Caki2 (cell line): Measurements from ENCODE around the gene KCND3. TPM values are rescaled to one million over a fixed set of nuclear protein-coding genes. Genes with fewer than 3 reads are reported as not detected.

Experiments
- DNase-seq: peaks from one replicate; pipeline ENCODE4 v3.0.0-alpha.2; 2015; ENCODE audit warnings: low read depth
- in situ Hi-C: cut with HindIII; loops from 2 replicates; pipeline ENCODE4 v1.10.0; 2016; ENCODE audit warnings: low sequenced_read_pairs, low pct_unique_long_range_greater_than_20kb, mixed read lengths
- total RNA-seq: library from RNA; depleted of rRNA; stranded (reverse); fragments of >200 nt; shearing (Covaris generic); gene quantifications from 2 replicates; pipeline ENCODE4 v1.2.3, GENCODE V29; 2014; ENCODE audit warnings: low replicate concordance

KCND3 gene
- total RNA-seq, 1 experiment from 2014 or later, result not detected

- in situ Hi-C loops, result no loop called here
- DNase-seq, result no peak
These were observed 253.5 kb downstream of the KCND3 start for GRCh38 chr1:111735858-111736544.

DNA sequence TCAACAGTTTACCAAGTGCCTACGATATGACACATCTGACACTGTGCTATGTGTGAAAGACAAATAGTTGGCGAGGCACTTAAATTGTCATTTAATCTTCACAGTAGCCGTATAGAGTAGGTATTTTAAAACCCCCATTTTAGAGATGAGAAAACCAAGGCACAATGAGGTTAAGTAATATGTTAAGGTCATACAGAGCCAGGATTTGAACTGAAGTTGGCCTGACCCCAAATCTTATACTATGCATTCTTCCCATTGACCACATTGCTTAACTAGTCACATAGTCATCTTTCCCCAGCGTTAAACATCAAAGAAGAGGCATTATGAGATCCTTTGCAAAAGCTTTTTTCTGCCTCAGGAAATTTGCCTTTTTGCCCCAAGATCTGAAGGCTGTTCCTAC is 254.1 kb downstream of the KCND3 start:
- in situ Hi-C loops, result no loop called here
- DNase-seq, result no peak

GRCh38 chr1:111734856-111735255 is 254.6 kb downstream of the KCND3 start:
- in situ Hi-C loops, result no loop called here
- DNase-seq, result no peak

GRCh38 chr1:111734426-111734825 is 255.0 kb downstream of the KCND3 start:
- in situ Hi-C loops, result no loop called here

DNA sequence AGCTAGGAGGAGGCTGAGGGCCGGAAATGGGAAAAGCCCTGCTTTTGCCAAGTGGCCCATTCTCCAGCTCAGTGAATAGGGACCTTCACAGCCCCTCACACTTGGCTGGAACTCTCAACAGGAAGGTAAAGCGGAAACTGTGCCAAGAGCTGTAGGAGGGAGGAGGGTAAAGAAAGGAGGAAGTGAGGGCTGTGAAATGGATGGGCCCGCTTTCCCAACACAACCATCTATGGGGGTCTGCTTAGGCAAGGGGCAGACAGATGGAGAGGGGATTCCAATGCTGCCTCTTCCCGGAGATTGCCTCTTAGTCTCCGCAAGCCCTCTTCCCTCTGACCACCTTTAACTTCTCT is 255.5 kb downstream of the KCND3 start:
- no peak for DNase-seq
- in situ Hi-C loops, result no loop called here

More at GRCh38 chr1:111734426-111734825, 255.0 kb downstream of the KCND3 start:
- no peak for DNase-seq

DNA sequence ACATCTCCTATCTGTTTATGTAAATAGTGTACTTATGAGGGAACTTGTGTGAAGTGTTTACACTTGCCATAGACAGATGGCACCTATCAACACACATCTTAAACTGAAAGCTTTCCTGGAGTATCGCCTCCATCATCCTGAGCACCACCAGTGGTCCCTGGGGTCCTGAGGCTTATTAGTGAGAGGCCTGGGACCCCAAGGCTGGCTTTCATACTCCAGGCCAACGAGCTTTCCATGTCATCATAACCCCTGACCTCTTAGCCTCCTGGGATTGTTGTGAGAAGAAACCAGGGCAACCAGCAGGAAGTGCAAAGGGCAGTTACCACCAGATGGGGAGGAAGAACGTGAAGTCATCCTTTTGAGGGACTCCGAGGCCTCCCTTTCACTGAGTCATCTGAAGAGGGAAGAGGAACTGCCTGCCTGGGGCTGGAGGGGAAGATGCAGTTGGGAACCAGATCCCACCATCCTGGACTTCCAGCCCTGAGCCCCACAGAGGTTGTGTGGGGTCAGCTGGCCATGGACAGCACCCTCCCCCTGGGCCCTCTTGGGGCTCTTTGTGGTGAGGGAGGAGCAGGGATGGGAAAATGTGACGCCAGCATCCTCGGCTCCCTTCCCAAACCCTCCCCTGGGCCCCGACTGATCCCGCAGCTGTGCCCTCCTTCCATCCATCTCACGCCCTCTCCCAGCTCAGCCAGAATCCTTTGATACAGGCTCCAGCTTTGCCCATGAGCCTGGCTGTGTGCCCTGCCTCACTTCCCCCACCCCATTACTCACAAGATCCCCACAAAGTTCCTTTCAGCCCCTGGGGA is 256.1 kb downstream of the KCND3 start:
- no peak for DNase-seq
- in situ Hi-C loops, result no loop called here

DNA sequence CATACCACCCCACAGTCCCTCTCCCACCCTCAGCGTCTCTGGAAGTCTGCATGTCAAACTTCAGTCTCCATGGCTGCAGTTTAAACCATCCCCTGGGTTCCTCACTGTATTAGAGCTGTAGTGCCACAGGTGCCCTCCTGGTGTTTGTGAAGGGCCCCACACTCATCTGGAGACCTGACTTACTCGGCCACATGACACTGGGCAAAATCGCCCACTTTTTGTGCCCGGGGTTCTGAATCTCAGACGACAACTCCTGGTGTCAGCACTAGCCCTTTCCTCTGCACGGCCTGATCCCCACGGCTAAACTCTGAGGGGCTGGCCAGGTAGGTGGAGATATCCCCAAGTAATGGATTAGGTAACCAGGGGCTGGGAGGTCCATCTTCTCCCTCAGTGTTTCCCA is 256.8 kb downstream of the KCND3 start:
- no peak for DNase-seq
- in situ Hi-C loops, result no loop called here

DNA sequence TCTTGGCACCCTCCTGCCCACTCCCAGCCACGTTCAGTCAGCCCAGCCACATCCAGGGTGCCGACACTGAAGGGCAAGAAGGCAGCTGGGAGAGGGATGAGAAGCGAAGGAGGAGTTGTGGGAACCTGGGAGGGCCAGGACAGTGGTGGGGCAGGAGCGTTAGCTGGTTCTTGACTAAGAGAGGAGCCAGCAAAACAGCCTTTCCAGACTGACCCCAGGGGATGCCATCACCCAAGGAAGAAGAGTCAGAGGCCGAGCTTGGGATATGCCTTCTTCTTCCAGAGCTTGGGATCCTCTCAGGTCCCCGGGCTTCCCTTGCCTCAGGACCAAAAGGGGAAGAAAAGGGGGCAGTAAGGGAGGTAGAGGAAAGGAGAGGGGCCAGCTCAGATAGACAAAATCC is 257.5 kb downstream of the KCND3 start:
- DNase-seq, result no peak
- in situ Hi-C loops, result no loop called here

DNA sequence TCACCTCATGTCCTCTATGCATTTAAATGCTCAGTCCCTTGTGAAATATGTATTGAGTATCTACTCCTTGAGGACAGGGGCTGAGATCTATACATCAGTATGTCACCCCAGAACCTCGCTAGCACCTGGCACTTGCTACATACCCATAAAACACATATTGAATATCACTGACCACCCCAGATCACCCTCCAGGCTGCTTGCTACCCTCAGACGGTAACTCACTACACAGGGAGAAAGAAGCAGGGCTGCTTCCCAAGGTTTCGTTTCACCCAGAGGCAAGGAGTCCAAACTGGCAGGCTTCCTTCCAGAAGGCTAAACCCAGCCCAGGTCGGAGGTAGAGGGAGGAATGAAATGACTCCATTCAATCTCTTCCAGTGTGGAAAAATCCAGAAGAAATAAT is 258.8 kb downstream of the KCND3 start:
- in situ Hi-C loops, result no loop called here
- DNase-seq, result no peak

- in situ Hi-C loops, result no loop called here
- no peak for DNase-seq
These were observed 259.4 kb downstream of the KCND3 start for GRCh38 chr1:111729946-111730681.

- in situ Hi-C loops, result no loop called here
- no peak for DNase-seq
These were observed 260.1 kb downstream of the KCND3 start for GRCh38 chr1:111729271-111729921.

DNA sequence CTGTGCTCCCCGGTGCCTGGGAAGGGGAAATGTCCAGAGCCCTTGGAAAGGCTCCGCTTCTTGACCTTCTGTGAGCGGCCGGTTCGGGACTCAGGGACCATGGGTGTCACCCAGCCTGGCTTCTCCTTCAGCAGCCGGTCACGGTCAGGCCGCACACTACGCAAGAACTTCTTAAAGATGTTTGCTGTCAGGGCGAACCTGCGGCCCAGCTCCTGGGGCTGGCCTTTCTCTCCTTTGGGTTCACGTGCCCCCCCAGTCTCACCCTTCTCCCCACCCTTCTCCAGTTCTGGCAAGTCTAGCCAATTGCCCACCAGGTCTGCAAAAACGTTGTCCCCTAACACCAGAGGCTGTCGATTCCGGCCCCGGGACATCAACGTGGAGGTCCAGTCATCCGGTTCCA is 262.4 kb downstream of the KCND3 start:
- in situ Hi-C loops, result no loop called here

DNA sequence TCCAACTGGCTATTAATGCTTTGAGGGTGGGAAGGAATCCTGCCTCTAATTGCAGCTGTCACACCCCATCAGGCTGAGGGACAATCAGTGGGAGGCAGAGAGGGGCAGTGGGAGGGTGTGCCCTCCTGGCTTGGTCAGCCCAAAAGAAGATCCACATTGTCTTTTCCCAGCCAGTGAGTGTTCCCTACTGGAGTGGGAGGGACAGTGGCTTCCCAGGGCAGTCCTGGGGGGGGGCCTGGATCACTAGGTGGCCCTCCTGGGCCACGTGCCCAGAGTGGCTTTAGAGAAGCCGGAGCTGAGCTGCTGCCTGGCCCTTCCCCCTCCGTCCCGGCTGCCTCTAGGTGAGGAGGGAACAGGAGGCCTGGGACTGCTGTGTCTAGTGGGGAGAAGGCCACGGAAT is 264.3 kb downstream of the KCND3 start:
- in situ Hi-C loops, result no loop called here
- no peak for DNase-seq

More for the DNA sequence above, 262.4 kb downstream of the KCND3 start:
- DNase-seq, result no peak

DNA sequence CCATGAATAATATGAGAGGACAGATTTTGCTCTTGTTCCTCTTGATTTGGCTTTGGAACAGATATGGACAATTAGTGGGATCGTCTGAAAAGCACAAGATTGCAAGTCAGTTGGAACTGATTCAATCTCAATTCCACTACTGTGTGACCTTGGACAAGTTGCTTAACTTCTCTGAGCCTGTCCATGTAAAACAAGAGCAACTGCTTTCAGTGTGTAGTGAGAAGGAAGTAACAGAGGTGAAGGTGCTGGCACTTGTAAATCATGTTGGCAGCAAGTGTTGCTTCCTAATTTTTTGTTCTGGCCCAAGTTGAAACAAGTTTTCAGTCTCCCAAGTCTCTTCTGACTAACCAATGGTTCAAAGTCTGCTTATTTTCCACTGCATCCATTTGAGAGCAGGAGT is 265.6 kb downstream of the KCND3 start:
- in situ Hi-C loops, result no loop called here
- no peak for DNase-seq

DNA sequence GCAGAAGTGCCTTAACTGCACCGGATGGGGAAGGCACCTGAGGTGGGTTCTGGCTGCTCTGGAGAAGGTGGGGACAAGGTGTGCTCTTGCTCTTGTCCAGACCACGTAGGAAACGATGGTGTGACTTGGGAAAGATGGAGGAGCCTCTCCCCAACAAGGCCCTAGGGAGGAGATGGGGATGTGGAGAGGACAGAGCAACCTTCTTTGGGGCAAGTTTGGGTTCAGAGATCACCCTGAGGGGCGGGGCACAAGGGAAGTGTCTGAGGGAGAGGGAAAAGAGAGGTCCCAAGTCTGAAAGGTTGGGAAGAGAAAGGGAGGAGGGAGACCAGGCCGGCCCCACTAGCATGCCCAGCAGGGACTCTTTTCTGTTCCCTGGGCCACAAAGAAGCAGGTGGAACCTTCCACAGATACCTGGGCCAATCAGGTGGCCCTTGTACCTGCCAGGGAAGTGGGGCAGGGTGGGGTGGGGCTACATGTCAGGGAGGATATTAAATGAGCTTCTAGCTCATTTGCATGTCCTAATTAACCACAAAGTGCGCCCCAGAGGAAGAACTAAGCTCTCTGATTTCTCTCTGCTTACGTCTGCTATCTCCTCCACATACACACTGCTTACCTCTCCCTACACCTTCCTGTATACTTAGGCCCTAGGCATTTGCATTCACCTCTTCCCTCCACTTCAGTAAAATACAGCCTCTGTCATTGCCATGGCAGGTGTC is 266.2 kb downstream of the KCND3 start:
- in situ Hi-C loops, result no loop called here
- DNase-seq, result no peak

DNA sequence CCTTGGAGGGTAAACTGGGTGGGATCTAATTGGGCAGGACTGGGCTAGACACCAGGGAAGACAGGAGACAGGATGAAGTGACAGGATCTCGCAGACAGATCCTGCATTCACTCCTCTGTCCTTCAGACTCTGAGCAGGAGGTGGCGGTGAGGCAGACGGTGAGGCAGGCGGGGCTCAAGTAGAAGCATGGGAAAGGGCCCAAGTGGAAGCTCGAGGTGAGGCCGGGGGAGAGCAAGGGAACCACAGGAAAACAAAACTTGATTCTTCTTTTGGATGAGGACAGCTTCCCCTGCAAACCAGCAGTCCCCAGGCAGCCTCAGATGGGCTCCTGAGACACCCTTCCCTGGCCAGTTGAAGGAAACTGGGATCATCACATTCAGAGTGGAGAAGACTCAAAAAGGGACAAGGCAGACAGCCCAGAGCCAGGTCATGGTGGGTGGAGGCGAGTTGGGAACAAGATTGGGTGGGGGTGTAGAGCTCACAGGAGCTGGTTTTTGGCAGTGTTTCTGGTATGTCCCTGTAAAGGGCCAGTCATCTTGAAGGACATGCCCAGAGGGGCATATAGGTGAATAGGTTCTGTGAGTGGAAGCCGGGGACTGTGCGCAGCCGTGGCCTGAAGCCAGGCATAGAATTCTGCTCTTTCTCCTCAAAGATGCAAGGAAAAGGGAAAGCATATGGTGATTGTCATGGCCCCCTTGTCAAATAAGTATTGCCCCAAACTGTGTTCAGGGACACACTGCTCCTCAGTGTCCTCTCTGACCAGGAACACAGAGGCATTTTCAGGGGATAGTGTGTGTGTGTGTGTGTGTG is 268.3 kb downstream of the KCND3 start:
- in situ Hi-C loops, result no loop called here
- DNase-seq, result no peak
